Caki2 (cell line): ENCODE results near the gene WNT5B. TPM values are rescaled to one million over a fixed set of nuclear protein-coding genes. Genes with fewer than 3 reads are reported as not detected.
"Not testable (repeated sequence)": the region's sequence is repeated elsewhere in the genome, so short reads cannot be mapped to it uniquely, and the experiment has no call there.

Source experiments
- DNase-seq: peaks from one replicate; pipeline ENCODE4 v3.0.0-alpha.2; 2015; ENCODE audit warnings: low read depth
- in situ Hi-C: cut with HindIII; loops from 2 replicates; pipeline ENCODE4 v1.10.0; 2016; ENCODE audit warnings: low sequenced_read_pairs, low pct_unique_long_range_greater_than_20kb, mixed read lengths
- total RNA-seq: library from RNA; depleted of rRNA; stranded (reverse); fragments of >200 nt; shearing (Covaris generic); gene quantifications from 2 replicates; pipeline ENCODE4 v1.2.3, GENCODE V29; 2014; ENCODE audit warnings: low replicate concordance

WNT5B gene
- total RNA-seq, 1 experiment from 2014 or later: 4.9 TPM

DNA sequence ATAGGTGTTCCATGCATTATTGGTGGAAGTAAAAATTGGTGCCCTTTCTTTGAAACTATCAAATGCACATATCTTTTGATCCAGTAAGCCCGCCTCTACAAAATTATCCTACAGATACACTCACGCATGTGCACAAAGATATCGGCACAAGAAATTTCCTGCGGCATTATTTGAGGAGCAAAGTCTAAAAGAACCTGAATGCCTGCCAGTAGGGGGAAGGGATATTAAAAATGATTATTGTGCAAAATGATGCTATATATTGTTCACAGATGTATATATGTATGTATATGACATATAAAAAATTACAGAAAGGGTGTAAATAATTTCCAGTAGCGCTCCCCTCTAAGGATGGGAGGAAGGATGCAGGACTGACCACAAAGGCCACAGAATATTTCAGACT is 37.2 kb downstream of the WNT5B start:
- no peak for DNase-seq
- in situ Hi-C loops: no loop called here

DNA sequence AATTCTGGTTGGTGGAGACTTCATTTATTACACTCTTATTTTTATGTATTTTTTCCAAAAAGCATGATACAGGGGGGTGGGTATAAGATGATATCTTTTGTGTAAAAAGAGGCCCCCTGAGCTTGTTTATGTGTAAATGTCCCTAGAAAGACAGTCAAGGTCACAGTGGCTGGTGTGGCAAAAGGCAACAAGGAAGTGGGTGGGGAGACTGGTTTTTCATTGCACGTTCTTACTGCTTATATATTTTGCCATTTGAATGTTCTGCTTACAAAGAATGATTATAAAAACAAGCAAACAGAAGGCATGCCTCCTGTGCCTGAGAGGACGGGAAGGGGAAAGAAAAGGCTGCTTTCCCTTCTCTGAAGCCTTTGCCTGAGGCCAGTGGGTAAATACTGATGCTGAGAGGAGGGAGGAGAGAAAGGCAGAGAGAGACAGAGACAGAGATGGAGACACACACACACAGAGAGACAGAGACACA is 37.7 kb downstream of the WNT5B start:
- DNase-seq: no peak
- in situ Hi-C loops: no loop called here

DNA sequence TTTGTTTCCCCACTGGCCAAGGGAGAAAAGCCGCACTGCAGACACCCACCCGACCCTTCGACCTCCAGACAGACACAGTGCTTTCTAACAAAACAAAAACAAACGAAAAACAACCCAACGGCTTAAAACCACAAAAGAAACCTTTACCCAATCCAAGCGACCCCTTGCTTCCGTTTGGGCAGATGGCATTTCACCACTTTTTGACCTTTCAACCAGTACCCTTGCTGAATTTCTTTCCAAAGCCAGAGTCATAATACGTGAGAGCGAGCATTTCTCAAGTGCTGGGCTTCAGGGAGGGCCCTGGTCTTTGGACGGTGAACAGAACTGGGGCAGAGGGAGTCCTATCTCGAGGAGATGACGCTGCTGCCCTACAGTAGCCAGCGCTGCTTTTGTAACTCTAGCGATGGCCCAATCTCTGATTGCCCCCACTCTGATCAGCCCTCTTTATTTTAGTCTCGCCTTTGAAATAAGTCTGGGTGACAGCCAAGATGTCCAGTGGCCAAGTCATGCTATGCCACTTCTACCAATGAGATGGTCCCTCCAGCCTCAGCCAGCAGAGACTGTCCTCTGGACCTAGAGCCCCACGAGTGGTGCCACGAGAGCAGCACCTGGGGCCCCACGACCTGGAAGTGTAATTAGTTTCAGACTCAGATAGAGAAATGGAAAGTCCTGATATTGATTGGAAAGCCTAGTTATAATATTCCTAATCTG is 40.0 kb downstream of the WNT5B start:
- DNase-seq: no peak
- in situ Hi-C loops: no loop called here

DNA sequence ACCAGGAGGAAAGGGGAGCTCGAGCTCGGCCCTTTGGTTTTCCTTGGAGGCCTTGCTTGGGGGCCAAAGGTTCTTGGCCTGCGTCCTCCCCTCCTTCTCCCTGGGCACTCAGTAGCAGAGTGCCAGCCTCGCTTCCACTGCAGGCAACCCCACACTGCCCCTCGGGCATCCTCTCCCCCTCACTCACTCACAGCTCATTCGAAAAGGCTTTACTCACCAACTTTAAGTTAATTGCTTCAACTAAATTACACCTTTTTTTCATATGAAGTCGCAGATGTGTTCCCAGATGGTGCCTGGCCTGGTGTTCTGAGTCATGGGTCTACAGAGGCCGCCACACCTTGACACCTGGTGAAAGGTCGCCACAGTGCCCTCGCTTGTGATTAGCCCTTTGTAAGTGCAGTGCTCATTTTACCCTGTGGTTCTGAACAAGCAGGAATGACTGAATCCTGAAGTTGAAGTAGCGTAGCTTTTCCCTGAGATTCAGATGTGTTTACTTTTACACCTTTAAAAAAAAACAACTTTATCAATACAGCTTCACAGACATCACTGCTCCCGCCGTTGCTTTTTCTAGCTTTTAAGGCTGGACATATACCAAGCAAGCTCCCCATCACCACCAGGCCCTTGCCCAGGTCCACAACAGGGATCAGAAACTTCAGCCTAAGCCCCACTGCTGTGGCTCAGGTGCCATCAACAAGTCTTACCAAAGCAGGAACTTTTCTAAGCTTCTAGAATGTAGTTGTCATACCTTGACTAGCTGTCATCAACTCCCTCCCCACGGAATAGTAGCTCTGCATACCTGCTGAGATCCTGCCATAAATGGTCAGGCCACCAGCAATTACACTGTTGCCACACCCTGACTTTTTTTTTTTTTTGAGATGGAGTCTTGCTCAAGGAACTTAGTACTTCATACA is 41.6 kb downstream of the WNT5B start:
- in situ Hi-C loops: no loop called here
- no peak for DNase-seq

DNA sequence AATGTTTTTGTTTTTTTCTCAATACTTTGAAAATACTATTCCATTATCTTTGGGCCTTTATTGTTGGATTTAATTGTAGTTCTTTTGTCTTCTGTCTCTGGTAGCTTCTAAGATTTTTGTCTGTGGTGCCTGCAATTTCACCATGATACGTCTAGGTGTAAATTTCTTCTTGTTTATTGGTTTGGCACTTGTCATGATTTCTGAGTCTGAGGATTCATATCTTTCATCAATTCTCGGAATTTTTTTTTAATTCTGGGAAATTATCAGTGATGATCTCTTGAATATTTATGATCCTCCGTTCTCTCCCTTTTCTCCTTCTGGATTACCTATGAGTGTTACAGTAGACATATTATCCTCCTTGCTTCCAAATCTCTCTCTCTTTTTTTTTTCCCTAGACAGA is 47.0 kb downstream of the WNT5B start:
- in situ Hi-C loops: no loop called here

DNA sequence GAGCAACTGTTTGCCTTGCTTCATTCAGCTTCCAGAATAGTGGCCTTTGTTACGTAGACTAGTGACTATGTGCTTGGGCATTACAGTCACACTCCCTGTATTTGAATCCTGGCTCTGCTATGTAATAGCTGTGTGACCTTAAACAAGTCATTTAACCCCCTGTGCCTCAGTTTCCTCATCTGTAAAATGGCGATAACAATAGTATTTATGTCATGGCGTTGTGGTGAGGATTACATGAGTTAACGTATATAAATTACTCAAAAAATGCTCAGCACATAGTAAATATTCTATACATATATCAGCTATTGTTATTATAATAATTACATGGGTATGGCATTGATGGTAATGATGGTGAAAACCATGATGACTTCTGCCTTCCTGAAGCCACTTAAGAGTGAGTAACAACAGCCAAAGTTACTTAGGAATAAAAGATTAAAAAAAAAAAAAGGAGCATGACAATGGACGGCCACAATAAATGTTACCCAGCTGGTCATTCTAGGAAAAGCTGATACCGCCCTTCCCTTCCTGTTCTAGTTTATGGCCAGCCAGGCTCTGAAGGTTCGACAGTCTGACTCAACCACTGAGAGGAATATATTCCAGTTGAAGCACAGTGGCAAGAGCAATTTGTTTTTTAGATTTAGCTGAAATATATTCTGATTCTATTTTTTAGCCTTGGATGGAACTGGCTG is 51.9 kb downstream of the WNT5B start:
- DNase-seq: no peak
- in situ Hi-C loops: no loop called here

More for the DNA sequence above, 47.0 kb downstream of the WNT5B start:
- no peak for DNase-seq

DNA sequence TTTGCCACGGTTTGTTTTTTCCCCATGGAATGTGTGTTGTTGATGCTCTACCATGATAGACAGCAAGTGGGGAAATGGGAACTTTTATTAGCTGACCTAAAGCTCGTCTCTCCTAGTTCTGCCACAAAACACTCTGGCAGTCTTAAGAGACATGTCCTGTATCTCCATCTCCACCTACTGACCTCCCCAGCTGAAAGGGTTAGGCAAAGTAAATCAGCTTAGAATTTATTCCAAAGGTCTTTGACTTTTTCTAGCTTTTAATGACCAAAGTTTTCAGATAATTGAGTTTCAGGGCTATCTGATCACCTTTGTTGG is 52.4 kb downstream of the WNT5B start:
- in situ Hi-C loops: no loop called here

DNA sequence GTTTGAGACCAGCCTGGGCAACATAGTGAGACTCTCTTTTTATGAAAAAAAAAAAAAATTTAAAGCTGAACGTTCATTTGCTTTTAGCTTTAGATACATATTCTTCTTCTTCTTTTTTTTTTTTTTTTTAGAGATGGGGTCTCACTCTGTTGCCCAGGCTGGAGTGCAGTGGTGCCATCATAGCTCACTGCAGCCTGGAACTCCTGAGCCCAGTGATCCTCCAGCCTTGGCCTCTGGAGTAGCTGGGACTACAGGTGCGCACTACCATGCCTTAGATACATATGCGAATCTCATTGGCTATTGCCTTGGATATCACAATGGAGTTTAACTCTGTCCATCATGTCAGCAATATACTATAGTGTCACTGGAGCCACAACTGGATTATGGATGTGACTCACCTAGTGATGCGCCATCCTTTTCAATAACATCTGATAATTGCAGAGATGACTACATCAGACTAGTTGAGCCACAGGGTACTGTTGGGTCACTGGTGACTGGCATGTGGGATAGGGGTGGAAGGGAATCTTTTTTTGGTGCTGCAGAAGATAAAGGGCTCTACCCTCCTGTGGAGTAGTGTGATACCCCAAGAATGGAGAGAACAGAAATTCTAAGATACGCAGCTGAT is 59.2 kb downstream of the WNT5B start:
- DNase-seq: no peak
- in situ Hi-C loops: no loop called here

More for the DNA sequence above, 52.4 kb downstream of the WNT5B start:
- DNase-seq: no peak

DNA sequence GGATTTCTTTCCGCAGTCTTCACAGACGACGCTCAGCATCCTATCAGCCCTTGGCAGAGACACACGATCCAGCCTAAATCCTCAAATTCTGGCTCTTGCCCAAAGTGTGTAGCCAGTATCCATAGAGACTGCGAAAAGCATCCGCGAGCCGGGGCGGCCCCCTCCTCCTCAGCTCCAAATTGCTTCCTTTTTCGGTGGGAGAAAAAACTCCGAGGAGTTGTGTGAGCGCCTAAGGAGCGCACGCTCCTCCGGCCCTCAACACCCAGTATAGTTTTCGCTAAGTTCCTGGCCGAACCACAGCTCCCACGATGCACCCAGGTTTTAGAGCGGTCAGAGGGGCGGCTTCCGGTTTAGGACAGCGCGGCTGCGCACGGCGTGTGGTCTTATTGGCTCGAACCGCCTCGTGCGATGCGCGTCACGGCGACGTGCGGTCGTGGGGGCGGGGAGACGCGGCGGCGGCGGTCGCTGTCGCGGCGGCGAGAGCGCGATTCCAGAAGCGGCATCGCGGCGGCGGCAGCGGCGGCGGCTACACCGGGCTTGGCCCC is 61.6 kb downstream of the WNT5B start, which contains the start of gene ADIPOR2:
TSS of gene ADIPOR2 (plus strand) at position 493 of the 545 bp plus-strand sequence. CDS start 63,274 bp downstream, outside the sequence.
- peak; percentile 90 for DNase-seq
- in situ Hi-C loops: no loop called here

DNA sequence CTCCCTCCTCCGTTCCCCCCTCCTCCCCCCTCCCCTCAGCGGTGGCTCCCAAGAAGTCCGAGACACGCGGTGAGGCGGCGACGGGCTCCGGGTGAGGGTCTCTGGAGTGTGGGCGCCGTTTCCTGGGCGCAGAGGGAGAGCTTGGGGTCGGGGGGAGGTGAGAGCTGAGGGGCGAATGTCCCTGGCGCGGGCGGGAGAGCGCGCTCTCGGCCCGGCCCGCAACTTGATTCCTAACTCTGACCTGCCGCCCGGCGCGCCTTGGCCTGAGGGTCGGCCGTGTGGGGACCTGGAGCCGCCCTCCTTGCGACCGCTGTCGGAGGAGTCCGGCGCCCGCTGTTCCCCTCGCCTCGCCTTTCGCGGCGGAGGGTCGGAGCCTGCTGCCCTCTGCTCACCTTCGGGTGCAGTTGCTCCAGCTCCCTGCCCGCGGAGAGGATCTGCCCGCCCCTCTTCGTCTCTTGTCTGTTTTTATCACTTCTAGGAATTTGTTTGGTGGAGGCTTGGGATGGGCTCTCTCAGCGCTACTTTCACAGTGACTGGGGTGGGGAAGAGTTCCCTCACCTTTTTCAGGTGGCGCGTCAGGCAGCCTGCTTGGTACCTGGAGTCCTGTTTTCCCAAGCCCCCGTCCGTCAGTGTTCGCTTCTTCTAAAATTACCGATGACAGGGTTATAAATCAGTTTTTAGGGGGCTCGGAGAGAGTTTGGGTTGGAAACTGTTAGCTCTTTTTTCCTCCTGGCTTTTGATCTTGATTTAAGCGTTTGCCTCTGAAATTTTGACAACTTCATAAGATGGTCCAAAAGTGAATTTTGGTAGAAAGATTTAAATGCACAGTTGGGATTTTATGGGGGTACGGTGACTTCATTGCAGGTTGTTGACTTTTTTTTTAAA is 62.3 kb downstream of the WNT5B start:
- peak; percentile 44 for DNase-seq
- in situ Hi-C loops: no loop called here

DNA sequence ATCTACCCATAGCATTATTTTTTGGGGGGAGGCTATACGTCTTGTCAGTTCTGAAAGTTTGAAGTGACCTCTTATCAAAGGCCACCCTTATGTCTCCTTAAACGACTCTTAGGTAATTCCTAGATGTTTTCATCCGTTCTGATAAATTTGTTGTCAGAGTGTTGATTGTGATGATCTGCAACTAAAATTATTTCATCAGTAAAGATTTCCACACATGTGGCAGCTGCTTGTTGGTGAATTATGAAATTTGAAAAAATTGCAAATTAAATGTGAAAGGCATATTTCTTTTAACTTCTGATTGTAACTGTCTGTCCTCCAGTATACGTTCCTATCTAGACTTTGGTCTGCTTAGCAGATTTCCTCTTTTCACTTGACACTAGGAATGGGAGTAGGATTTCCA is 63.2 kb downstream of the WNT5B start:
- no peak for DNase-seq
- in situ Hi-C loops: no loop called here

DNA sequence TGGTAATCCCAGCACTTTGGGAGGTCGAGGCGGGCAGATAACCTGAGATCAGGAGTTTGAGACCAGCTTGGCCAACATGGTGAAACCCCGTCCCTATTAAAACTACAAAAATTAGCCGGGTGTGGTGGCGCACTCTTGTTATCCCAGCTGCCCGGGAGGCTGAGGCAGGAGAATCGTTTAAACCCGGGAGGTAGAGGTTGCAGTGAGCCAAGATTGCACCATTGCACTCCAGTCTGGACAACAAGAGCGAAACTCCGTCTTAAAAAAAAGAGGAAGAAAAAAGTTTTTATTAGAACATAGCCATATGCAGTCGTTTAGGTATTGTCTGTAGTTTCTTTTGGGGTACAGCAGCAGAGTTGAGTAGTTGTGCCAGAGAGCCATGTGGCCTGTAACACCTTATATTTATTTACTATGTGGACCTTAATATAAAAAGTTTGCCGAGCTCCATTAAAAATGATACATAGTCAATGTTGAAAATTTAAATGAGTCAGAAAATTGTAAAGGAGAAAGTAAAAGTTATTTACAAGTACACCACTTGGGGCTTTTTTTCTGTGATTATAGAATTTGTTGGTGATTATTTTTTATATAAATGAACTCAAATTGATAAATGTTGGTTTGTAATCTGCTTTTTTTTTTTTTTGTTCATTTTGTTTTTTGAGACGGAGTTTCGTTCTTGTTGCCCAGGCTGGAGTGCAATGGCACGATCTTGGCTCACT is 64.0 kb downstream of the WNT5B start:
- in situ Hi-C loops: no loop called here

DNA sequence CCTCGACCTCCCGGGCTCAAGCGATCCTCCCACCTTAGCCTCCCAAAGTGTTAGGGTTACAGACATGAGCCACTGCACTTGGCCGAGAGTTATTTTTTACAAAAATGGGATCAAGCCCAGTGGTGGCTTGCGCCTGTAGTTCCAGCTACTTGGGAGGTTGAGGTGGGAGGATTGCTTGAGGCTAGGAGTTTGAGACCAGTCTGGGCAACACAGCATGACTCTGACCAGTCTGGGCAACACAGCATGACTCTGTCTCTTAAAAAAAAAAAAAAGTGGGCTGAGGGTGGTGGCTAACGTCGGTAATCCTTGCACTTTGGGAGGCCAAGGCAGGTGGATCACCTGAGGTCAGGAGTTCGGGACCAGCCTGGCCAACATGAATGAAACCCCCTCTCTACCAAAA is 66.1 kb downstream of the WNT5B start:
- DNase-seq, in situ Hi-C loops: not testable (repeated sequence)

More for the DNA sequence above, 64.0 kb downstream of the WNT5B start:
- no peak for DNase-seq

DNA sequence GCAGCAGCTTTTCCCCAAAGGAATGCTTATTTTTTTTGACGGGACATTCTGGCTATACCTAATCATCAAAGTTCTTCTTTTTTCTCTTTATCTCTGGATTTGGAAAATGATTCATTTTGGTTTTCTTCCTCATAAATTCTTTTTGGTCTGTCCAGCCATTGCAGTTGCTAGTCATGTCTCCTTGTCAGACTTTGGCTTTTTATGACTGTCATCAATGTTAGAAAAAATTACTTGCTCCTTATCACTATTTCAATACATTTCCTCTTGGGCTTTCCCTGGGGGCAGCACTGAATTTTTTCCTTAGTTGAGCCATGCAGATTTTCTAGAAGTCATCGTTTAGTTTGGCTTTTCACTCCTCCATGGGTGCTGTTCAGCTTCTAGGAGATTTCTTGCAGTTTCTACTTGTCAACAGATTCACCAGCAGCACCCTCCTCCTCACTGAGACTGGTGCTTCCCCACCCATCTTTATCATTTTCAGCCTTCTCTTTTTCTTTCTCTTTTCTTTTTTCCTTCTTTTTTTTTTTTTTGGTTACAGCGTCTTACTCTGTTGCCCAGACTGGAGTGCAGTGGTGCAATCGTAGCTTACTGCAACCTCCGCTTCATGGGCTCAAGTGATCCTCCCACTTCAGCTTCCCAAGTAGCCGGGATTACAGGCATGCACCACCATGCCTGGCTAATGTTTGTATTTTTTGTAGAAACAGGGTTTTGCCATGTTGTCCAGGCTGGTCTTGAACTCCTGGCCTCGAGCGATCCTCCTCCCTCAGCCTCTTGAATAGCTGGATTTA is 67.0 kb downstream of the WNT5B start:
- in situ Hi-C loops: no loop called here
- no peak for DNase-seq

DNA sequence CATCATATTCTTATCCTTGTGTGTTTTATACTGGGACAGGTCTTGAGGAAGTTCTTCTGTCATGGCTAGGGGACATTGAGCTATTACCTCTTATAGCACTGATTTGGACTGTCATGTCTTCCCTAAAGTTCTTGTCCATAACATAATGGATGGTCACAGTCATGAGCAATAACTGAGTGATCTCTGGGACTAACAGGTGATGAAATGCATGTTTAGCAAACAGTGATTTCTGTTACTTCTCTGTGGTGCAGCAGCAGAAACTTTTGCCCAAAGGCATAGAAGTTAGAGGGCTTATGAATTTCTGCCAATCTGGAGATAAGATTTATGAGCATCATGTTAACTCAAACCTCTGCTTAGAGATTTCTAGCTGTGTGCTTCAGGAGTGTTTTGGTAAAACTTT is 67.8 kb downstream of the WNT5B start:
- no peak for DNase-seq
- in situ Hi-C loops: no loop called here
